ENCODE data around the gene ZCCHC2. TPM values are rescaled to one million over a fixed set of nuclear protein-coding genes. Genes with fewer than 3 reads are reported as not detected.

Gene ZCCHC2
- total and polyA plus RNA-seq, 2 of the 4 experiments (the other 2 are of a cell fraction): 3.2 to 3.6 TPM

- Histone ChIP-seq H3K4ac (ENCODE audit: low read depth, low read length) (no peak overlapping the region), H2BK120ac (ENCODE audit: low read depth, low read length) (no peak overlapping the region), H4K91ac (ENCODE audit: insufficient read depth, low read depth, low read length) (no peak overlapping the region), H2BK5ac (ENCODE audit: low read depth, low read length, poor library complexity, severe bottlenecking) (no peak overlapping the region), H2AK9ac (replicated peaks; ENCODE audit: low read depth, low read length, poor library complexity) (no peak overlapping the region), H4K5ac (ENCODE audit: low read depth, low read length) (no peak overlapping the region), H2AFZ (replicated peaks; ENCODE audit: low read length, poor library complexity) (no peak overlapping the region), H3K4me2 (ENCODE audit: low read depth, low read length) (no peak overlapping the region), H3K9me1 (ENCODE audit: insufficient read depth, low read length) (no peaks in the 10 kb centered on the region), H3K14ac (replicated peaks; ENCODE audit: low read depth, low read length) (no peak overlapping the region), H3K36me3 (ENCODE audit: control insufficient read depth, insufficient read depth, low read length) (no peaks in the 10 kb centered on the region), H3K23ac (ENCODE audit: low read depth, low read length) (no peak overlapping the region), H2AK5ac (ENCODE audit: low read depth, low read length) (no peak overlapping the region), H3K9ac (ENCODE audit: low read depth, low read length) (no peak overlapping the region), H3K9me3 (ENCODE audit: control insufficient read depth, insufficient read depth, low read length) (peaks cover 5% of the 10 kb centered on the region), H3K4me1 (ENCODE audit: control insufficient read depth, insufficient read depth, low read length) (no peaks in the 10 kb centered on the region), H3K18ac (ENCODE audit: low read depth, low read length) (no peak overlapping the region), H2BK15ac (ENCODE audit: low read depth, low read length) (no peak overlapping the region), H3K79me1 (ENCODE audit: low read depth in 1 of 2, low read length in 2 of 2) (no peaks in the 10 kb centered on the region), H4K20me1 (ENCODE audit: insufficient read depth, low read length) (no peaks in the 10 kb centered on the region), H3K56ac (ENCODE audit: extremely low read depth, insufficient read depth, low read length) (no peak overlapping the region), H2BK20ac (ENCODE audit: low read depth, low read length) (no peak overlapping the region), H3K27me3 (ENCODE audit: control insufficient read depth, insufficient read depth, low read length) (no peaks in the 10 kb centered on the region), H3K27ac (ENCODE audit: insufficient read depth, low read length) (no peak overlapping the region), H3K4me3 (ENCODE audit: insufficient read depth, low read depth, low read length) (no peak overlapping the region), H4K8ac (ENCODE audit: low read depth in 2 of 2, low read length in 2 of 2) (no peak overlapping the region)
- TF ChIP-seq, protein P1, sequence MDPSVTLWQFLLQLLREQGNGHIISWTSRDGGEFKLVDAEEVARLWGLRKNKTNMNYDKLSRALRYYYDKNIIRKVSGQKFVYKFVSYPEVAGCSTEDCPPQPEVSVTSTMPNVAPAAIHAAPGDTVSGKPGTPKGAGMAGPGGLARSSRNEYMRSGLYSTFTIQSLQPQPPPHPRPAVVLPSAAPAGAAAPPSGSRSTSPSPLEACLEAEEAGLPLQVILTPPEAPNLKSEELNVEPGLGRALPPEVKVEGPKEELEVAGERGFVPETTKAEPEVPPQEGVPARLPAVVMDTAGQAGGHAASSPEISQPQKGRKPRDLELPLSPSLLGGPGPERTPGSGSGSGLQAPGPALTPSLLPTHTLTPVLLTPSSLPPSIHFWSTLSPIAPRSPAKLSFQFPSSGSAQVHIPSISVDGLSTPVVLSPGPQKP (IDR thresholded peaks at IDR 0.05; ENCODE audit: borderline replicate concordance, low read depth, low read length): no peak
- no peak for TF ChIP-seq RFX5 (IDR thresholded peaks at IDR 0.05; ENCODE audit: low read depth, low read length)
- TF ChIP-seq RCOR1 (IDR thresholded peaks at IDR 0.05; ENCODE audit: insufficient replicate concordance, low read length): no peak
- no peak for TF ChIP-seq CHD1 (IDR thresholded peaks at IDR 0.05; ENCODE audit: low read depth, low read length)
- no peak for TF ChIP-seq FOS (IDR thresholded peaks at IDR 0.05; ENCODE audit: low read depth, low read length)
- TF ChIP-seq NFE2L2 (IDR thresholded peaks at IDR 0.05; ENCODE audit: low read depth, low read length): no peak
- TF ChIP-seq BHLHE40 (IDR thresholded peaks at IDR 0.05; ENCODE audit: low read depth, low read length): no peak
- TF ChIP-seq, protein P2, sequence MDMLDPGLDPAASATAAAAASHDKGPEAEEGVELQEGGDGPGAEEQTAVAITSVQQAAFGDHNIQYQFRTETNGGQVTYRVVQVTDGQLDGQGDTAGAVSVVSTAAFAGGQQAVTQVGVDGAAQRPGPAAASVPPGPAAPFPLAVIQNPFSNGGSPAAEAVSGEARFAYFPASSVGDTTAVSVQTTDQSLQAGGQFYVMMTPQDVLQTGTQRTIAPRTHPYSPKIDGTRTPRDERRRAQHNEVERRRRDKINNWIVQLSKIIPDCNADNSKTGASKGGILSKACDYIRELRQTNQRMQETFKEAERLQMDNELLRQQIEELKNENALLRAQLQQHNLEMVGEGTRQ (IDR thresholded peaks at IDR 0.05; ENCODE audit: low read depth, low read length): no peak
- no peak for TF ChIP-seq CTCF (conservative IDR thresholded peaks at IDR 0.05; ENCODE audit: low read depth, low read length)
- no peak for TF ChIP-seq SMC3 (IDR thresholded peaks at IDR 0.05; ENCODE audit: low read depth, low read length)
- TF ChIP-seq CEBPB (IDR thresholded peaks at IDR 0.05; ENCODE audit: low read depth, low read length): no peak
- TF ChIP-seq MAFK (IDR thresholded peaks at IDR 0.05; ENCODE audit: low read depth, low read length): no peak
- no peak for TF ChIP-seq MXI1 (IDR thresholded peaks at IDR 0.05; ENCODE audit: borderline replicate concordance, low read depth, low read length)
- no peak for TF ChIP-seq POLR2A (IDR thresholded peaks at IDR 0.05; ENCODE audit: low read depth, low read length)
- TF ChIP-seq RAD21 (IDR thresholded peaks at IDR 0.05; ENCODE audit: low read length): no peak
- no peak for TF ChIP-seq MAZ (IDR thresholded peaks at IDR 0.05; ENCODE audit: borderline replicate concordance, low read depth, low read length)
- ChIA-PET POLR2A (ENCODE audit: unreplicated experiment) (no interaction called here), CTCF (no interaction called here)
- DNase-seq (no peak), ATAC-seq (ENCODE audit: low read depth) (no peak)
- no TSS peak for BruUV-seq (replicated peaks)
- dilution Hi-C loops (cut with HindIII; ENCODE audit: low sequenced_read_pairs, unreplicated experiment) (no loop called here), in situ Hi-C loops (cut with MboI; ENCODE audit: low sequenced_read_pairs) (no loop called here), intact Hi-C loops (cut with micrococcal nuclease) (no loop called here)
- no CpG with 5 or more reads among the region's 2 CpGs for WGBS, 2 experiments (ENCODE audit: extremely low coverage in 2 of 2, insufficient read length in 1 of 2)
Measured at GRCh38 chr18:62512996-62513395, 9.8 kb upstream of the ZCCHC2 start.

All from IMR-90 (cell line).